Activated B cell treated with CpG ODN at 0.5 μM for 24 hours (primary cell): ENCODE data around the gene DEPP1. TPM values are rescaled to one million over a fixed set of nuclear protein-coding genes. Genes with fewer than 3 reads are reported as not detected.

ENCODE experiments used
- ATAC-seq: fragments of 200-7000 bp; cut with Tn5 transposase; one replicate; pipeline ENCODE4 v1.10.0; 2021; ENCODE audit warnings: low read depth, mild to moderate bottlenecking, moderate library complexity
- CTCF ChIA-PET: fragments of 350-600 bp; sonication (Branson Sonifier 250); formaldehyde crosslinking; loops from one replicate; lab custom pipeline; 2021; ENCODE audit warnings: antibody characterized with exemption; lab: Charles Lee
- POLR2A ChIA-PET: fragments of 350-600 bp; sonication (Branson Sonifier 250); formaldehyde crosslinking; loops from one replicate; lab custom pipeline; 2021; ENCODE audit warnings: antibody characterized with exemption; lab: Charles Lee
- DNase-seq: peaks from one replicate; pipeline ENCODE4 v3.0.0; 2022
- H3K27ac Mint-ChIP-seq: one replicate; pipeline ENCODE4 v1.8.0; 2020; ENCODE audit warnings: mixed read lengths
- H3K27me3 Mint-ChIP-seq: one replicate; pipeline ENCODE4 v1.8.0; 2021; ENCODE audit warnings: mixed read lengths
- H3K36me3 Mint-ChIP-seq: one replicate; pipeline ENCODE4 v1.8.0; 2021; ENCODE audit warnings: low read depth, mixed read lengths
- H3K4me1 Mint-ChIP-seq: one replicate; pipeline ENCODE4 v1.8.0; 2021; ENCODE audit warnings: mixed read lengths
- H3K4me3 Mint-ChIP-seq: one replicate; pipeline ENCODE4 v1.8.0; 2020; ENCODE audit warnings: mild to moderate bottlenecking, mixed read lengths
- H3K9me3 Mint-ChIP-seq: one replicate; pipeline ENCODE4 v1.8.0; 2020; ENCODE audit warnings: mixed read lengths
- CTCF ChIP-seq: fragments of 200-600 bp; IDR thresholded peaks from one replicate; pipeline ENCODE4 v1.8.0; 2022; ENCODE audit warnings: antibody characterized with exemption, mild to moderate bottlenecking
- intact Hi-C: fragments of 100-400 bp; cut with micrococcal nuclease; formaldehyde crosslinking; loops from one replicate; pipeline ENCODE4 v1.15.1; 2024
- total RNA-seq: library from RNA; stranded (reverse); gene quantifications from 2 replicates; pipeline ENCODE4 v1.2.3, GENCODE V29; 2022

DEPP1 gene
- total RNA-seq, 1 donor from 2014 or later = 0.11 TPM

- ATAC-seq = no peak
- TF ChIP-seq CTCF = no peak
- Mint-ChIP-seq H3K4me1 (peaks cover 48% of the 10 kb centered on the region), H3K27me3 (no peaks in the 10 kb centered on the region), H3K9me3 (no peaks in the 10 kb centered on the region), H3K4me3 (no peak overlapping the region), H3K36me3 (peaks cover 6% of the 10 kb centered on the region), H3K27ac (no peak overlapping the region)
- ChIA-PET POLR2A (interaction anchor here (1.0 kb wide), 1 partner anchor 9 kb away, joined by 3 read pairs; the partner anchor contains the start of gene RASSF4), CTCF (interaction anchor here (1.4 kb wide), 1 partner anchor 18 kb away, joined by 3 read pairs; no protein-coding TSS in a partner anchor)
- intact Hi-C loops = no loop called here
- peak; percentile 10 for DNase-seq
Measured at GRCh38 chr10:44950326-44951225, 28.0 kb downstream of the DEPP1 start.

GRCh38 chr10:44949915-44950314, 28.7 kb downstream of the DEPP1 start:
- Mint-ChIP-seq H3K9me3 (peaks cover 3% of the 10 kb centered on the region), H3K27me3 (no peaks in the 10 kb centered on the region), H3K36me3 (peaks cover 5% of the 10 kb centered on the region), H3K27ac (no peak overlapping the region), H3K4me3 (no peak overlapping the region), H3K4me1 (peaks cover 48% of the 10 kb centered on the region)
- no peak for TF ChIP-seq CTCF
- ChIA-PET POLR2A (no interaction called here), CTCF (interaction anchor here (1.4 kb wide), 1 partner anchor 17 kb away, joined by 3 read pairs; no protein-coding TSS in a partner anchor)
- intact Hi-C loops = no loop called here
- DNase-seq = no peak
- no peak for ATAC-seq

GRCh38 chr10:44949127-44949802, 29.3 kb downstream of the DEPP1 start:
- intact Hi-C loops = no loop called here
- Mint-ChIP-seq H3K4me1 (peaks cover 45% of the 10 kb centered on the region), H3K4me3 (no peak overlapping the region), H3K36me3 (peaks cover 4% of the 10 kb centered on the region), H3K9me3 (peaks cover 8% of the 10 kb centered on the region), H3K27me3 (no peaks in the 10 kb centered on the region), H3K27ac (no peak overlapping the region)
- DNase-seq (no peak), ATAC-seq (no peak)
- CTCF ChIA-PET = interaction anchor here (1.4 kb wide), 1 partner anchor 16 kb away, joined by 3 read pairs; no protein-coding TSS in a partner anchor
- TF ChIP-seq CTCF = no peak
- POLR2A ChIA-PET = interaction anchor here (1.9 kb wide), 1 partner anchor 10 kb away, joined by 5 read pairs; the partner anchor contains the start of gene RASSF4

- no peak for ATAC-seq
- peaks cover 45% of the 10 kb centered on the region for H3K4me1 Mint-ChIP-seq
- peak overlapping the region; percentile 20 for H3K27ac Mint-ChIP-seq
- CTCF ChIA-PET = interaction anchor here (1.0 to 4.0 kb wide), 2 partner anchors 15 to 17 kb away, joined by 3 to 26 read pairs; no protein-coding TSS in a partner anchor
- TF ChIP-seq CTCF = no peak
- H3K36me3 Mint-ChIP-seq = peaks cover 1% of the 10 kb centered on the region
- H3K9me3 Mint-ChIP-seq = peaks cover 11% of the 10 kb centered on the region
- no peak for DNase-seq
- POLR2A ChIA-PET = interaction anchor here (1.5 to 1.9 kb wide), 2 partner anchors 11 to 17 kb away, joined by 4 to 5 read pairs; partner anchors contain the start of gene RASSF4
- intact Hi-C loops = loop anchor here (1.0 kb wide), 1 partner anchor 11 kb away; the partner anchor contains the start of gene RASSF4
- no peaks in the 10 kb centered on the region for H3K27me3 Mint-ChIP-seq
- H3K4me3 Mint-ChIP-seq = peak overlapping the region; percentile 9
Measured at GRCh38 chr10:44948642-44949041, 30.0 kb downstream of the DEPP1 start.
